ENCODE measurements around the gene SPOPL.

Gene SPOPL

DNA sequence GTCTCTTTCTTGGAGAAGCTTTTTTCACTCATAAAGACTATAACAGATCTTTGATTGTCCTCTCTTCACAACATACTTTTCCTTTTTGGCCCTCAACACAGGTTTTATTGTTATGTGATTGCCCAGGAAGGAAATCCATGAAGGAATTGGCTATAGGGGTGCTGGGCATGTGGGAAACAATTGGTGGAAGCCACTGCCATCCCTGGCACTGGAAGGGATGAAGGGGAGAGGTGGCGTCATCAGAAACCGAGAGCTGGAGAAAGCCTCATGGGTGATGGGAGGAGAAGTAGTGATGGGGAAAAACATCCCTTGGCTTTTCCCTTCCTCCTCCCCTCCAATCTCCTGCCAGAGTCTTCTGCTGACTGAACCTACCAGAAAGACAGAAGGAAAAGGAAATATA, 106.2 kb downstream of the SPOPL start:
- DNase-seq, result no peak

DNA sequence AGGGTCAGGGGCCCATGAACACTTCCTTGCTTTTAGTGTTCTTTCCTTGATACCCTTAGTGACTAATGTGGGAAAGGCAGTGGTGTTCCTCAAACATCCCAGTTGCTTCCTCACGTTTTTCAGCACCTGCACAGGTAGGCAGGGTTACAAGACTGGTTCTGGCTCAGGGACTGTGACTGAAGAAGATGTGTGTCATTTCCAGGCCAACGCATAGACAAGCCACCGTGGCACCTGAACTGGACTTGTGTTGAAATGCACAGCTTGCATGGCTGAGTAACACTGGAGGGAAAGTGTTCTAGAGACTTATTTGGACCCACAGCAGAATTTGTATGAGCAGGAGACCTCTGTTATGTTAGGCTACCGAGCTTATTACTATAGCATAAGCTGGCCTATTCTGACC, 107.9 kb downstream of the SPOPL start:
- DNase-seq, result no peak

DNA sequence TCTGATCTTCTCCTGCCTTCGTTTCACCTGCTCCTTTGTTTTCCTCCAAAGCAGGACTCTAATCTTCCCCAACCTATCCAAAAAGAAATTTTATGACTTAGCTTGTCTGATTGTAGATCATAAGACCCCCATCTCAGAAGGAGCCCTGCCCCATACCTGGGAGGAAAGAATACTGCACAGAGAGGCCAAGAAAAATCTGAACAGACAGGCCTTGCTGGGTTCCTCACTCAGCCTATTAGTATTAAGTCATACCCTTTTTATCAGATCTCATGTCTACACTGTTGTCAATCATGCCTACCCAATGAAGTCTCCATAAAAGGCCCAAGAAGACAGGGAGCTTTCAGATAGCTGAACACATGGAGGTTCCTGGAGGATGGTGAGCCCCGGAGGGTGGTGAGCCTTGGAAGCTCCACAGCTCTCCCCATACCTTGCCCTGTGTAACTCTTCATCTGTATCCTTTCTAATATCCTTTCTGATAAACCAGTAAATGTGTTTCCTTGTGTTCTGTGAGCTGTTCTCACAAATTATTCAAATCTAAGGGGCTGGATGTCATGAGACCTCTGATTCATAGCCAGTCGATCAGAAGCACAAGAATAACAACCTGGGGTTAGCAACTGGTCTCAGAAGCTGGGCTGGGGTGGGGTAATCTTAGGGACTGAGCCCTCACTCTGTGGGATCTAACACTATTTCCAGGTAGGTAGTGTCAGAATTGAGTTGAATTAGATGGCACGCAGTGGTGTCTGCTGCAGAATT, 108.8 kb downstream of the SPOPL start:
- DNase-seq, result no peak

DNA sequence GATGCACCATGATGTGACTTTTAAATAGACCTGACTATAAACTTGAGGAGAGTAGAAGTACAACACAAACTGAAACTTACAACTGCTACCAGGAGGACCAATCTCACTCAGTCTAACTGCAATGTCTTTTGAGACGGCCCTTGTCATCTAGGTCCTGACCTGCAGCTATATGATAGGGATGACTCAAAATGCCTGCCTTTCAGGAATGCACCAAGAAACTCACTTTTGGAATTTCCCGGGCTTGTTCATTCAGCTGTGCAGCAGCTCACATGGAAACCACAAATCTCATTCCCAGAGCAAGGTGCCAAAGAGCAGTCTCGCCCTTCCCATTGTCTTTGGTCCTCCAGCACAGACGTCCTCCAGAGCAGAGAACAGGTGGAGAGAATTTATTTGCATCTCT, 113.7 kb downstream of the SPOPL start:
- no peak for DNase-seq

DNA sequence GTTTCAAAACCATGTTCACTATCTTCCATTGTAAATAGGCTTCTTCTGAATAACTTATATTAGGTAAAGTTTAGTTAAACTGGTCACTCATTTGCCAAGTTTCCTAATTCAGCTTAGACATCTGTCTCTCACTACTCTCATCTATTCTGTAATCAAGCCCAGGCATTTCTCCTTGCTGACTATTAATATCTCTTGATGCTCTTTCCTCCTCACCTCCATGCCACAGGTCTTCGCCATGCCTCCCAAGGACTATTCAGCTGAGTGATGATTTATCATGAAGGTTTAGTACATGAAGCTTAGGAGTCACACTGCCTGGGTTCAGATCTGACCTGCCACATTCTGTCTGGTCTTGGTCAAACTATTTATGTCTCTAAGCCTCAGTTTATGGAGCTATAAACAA, 115.5 kb downstream of the SPOPL start:
- DNase-seq, result no peak

DNA sequence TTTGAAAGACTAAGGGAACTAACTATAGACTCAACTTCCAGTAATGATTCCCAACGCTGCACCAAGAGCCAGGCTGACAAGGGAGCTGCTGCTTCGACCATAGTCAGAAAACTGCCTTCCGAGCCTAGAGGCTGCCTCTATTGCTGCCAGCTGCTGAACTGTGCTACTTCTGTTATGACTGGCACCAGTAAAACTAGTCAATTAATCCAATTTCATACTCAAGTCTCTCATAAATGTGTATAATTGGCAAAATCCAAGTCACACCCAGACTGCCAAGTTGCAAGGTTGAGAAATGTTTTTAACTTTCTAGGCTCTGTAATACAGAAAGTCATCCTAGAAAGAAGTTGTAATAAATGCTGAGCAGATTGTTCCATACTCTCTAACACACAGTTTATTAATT, 117.4 kb downstream of the SPOPL start:
- no peak for DNase-seq

DNA sequence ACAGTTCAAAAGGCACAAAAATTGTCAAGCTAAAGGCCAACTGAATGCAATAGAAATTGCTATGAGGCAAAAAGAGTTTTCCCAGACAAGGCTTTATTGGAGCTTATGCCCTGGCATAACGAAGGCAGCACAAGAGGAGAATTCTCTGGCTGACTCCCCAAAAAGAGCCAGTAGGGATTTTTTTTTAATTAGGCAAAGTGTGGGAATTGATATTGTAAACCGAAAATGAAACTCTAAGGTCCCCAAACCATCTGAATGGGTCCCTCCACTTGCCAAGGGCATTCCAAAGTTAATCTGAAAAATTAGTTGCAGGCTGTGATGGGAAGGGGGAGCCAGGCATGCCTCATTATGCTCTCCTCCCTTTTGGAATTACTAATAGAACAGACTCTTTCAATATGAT, 118.9 kb downstream of the SPOPL start:
- DNase-seq, result no peak

DNA sequence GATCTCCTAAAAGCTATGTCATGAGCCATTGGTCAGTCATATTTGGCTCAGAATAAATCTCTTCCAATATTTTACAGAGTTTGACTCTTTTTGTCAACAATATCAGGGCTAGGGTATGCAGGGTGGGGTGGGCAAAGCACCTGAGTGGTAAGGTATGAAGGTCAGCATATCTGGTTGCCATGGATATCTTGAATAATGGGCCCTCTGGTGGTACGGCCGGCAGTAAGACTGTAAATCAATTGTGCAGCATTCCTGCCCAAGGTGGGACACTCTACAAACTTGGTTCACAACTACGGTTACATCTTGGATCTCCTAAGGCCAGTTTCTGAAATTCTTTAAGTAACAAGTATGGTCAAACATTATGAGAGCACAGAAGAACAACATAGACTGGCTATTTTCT, 119.6 kb downstream of the SPOPL start:
- DNase-seq, result no peak

DNA sequence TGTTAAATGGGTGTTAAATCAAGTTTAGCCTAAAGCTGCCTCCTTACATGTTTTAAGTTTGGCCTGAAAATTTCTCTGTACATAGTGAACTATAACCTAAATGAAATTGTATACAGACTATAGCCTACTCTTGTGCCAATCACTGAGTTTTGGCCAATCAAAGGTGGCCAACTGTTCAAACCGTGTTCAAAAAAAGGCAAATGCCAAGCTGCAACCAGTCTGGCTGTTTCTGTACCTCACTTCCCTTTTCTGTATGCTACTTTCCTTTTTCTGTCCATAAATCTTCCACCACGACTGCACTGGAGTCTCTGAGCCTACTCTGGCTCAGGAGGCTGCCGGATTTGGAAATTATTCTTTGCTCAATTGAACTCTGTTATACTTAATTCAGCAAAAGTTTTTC, 121.0 kb downstream of the SPOPL start:
- DNase-seq, result no peak

All from activated naive CD4-positive, alpha-beta T cell (primary cell).